ENCODE results near the gene SNTG2.

- TF ChIP-seq POLR2A (IDR thresholded peaks at IDR 0.05; ENCODE audit: low read length): no peak
- TF ChIP-seq GATA1 (IDR thresholded peaks at IDR 0.05; ENCODE audit: low read depth, low read length): no peak
These were observed 269.4 kb downstream of the SNTG2 start for GRCh38 chr2:1219901-1220573.

All from erythroblast (primary cell).